Middle frontal gyrus (tissue), 1 donor: ENCODE measurements around the gene HNMT.

ENCODE experiments used
- DNase-seq: peaks from one replicate; pipeline ENCODE4 v3.0.0-alpha.2; 2015; ENCODE audit warnings: low spot score; ENCODE audit errors: extremely low spot score

Gene HNMT

DNA sequence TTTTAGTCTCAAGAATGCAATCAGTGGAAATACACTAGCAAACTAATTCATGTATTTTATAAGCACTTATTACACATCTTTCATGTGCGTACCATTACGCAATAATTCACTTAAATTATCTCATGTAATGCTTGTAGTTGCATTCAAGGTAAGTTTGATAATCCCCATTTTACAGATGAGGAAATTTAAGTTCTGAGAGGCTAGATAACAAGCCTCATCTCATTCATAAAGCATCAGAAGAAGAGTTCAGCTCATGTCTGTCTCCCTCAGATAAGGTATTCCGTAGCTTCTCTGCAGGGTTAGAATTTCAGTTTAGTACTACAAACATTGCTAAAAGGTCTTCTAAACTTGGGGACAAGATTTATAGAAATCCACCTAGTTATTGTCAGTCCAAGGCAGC is 47.8 kb downstream of the HNMT start:
- DNase-seq, result no peak

DNA sequence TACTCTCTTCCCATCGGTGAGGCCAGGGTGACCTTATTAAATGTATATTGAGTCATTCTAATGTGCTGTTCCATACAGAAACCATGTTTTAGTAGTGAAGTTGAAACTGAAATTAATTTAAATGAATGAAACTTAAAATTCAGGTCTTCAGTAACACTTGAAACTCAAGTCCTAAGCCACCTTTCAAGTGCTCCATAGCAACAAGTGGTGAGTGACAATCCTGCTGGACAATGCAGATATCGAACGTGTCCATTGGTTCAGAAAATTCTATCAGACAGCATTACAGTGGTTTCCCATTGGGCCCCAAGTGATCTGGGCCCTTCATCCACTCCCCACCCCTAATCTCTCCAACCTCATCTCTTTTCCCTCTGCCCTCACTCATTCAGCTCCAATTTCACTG is 48.7 kb downstream of the HNMT start:
- DNase-seq, result no peak

DNA sequence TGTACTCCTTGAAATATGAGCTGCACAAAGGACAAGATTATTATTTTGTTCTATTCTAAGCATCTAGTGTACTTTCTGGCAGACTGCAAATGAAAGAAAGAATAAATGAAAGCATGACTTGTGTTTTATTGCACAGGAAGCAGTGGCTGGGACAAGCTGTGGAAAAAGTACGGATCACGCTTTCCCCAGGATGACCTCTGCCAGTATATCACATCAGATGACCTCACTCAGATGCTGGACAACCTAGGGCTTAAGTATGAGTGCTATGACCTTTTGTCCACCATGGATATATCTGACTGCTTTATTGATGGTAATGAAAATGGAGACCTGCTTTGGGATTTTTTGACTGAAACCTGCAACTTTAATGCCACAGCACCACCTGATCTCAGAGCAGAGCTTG is 49.4 kb downstream of the HNMT start:
- DNase-seq, result no peak

DNA sequence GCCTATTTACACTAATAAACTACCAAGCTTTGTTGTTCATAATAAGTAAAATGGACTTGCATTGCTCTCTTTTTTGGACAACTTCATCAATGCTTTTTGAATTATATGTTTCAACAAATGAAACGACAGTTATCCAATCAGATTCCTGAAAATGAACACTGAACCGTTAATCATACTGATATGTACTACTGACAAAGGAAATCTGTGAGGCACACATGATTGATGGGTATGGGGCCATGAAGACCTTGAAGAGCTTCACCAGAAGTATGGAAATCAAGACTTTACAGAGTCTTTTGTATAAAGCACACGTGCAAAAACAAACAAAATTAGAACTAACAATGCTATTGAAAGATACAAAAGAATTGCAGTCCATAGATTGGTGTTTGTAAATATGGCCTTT is 51.2 kb downstream of the HNMT start:
- DNase-seq, result no peak

DNA sequence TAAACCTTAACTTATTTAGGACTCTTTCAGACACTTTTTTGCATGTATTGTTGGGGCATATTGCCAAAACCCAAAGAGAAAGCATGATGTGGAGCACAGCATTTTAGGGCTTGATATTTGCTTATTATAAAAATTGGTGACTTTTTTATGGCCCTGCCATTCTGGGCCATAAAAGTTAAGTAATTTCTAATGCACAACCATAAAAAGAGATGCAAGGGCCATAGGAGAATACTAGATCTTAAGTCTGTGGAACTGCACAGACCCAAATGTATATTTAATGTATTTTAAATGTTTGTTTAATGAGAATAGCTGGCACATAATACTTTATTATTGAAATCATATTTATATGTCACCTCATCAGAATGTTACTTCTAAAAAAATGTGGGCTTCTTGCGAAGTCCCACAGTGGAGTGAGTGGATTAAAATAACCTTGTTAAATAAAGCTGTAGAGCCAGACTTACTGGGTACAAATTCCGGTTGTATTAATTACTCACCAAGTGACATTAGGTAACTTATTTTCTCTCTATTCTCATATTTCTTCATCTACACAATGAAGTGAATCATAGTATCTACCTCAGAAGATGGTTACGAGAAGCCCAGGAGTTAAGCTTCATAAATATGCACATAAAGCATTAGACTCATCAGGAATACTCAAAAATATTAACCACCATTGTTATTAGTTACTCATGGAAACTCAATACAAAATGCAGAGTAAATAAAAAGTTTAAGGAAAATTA is 52.2 kb downstream of the HNMT start:
- no peak for DNase-seq

DNA sequence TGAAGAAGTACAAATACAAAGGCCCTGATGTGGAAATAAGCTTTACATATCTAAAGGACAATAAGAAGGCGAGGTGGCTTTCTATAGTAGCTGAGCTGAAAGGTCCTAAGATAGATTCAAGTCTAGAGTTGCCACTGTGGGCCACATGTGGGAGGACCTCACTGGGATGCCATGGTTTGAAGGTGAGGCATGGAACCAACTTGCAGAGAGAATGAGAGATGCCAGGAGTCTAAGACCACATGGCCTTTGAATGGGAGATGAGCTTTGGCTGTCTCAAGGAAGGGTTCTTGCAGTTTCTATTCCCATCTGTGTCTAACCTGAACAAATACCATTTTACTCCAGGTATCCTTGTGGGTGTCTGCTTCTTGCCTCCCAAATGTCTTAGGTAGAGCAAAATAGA is 53.6 kb downstream of the HNMT start:
- no peak for DNase-seq

DNA sequence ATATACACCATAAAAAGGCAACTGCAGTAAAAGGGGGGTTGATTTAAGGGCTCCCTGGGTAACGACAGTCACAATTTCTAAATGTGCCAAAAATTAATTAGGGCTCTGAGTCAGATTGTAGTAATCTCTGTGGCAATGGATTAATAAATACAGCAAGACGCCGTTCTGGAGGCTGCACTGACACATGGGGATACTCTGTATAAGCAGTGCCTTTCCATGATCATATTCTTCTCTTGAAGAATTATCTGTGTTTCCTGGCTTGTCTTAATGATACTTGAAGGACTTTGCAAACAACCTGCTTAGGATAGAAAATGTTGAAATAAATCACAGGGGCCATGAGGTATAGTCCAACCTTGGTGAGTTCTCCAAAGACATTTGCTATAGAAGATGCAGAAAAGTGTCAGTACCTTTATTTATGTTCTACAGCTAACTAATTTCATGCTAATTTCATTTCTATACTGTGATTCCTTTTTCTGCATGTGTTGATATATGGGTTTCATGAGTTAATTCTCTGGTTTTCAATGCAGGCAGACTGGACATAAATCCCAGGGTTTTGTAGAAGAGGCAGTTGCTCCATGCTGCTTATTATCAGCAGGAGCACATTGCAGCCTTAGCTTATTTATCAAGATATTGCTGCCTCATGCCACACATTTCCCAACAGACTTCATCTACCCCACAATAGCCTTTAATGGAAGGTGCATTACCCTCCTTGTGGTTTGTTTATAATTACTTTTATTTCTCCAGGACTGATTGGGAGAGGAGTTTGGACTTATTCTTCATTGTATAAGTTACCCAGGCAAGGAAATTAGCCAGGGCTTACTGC is 54.8 kb downstream of the HNMT start:
- DNase-seq, result no peak

DNA sequence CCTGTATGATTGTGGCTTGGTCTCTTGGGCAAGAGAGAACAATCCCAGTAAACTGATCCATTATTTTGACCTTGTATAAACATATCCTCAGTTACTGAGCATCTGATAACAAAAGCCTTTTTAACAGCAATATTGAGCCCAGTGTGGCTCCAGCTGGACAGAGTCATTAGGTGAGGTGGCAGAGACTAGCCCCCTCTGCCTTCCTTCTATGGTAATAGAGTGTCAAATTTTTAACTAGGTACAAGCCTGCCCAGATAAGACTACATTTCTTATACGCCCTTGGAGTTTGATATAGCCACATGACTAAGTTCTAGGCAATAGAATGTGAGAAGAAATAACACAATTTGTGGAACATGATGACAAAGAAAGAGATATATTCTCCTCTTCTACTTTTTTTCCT is 56.2 kb downstream of the HNMT start:
- no peak for DNase-seq

DNA sequence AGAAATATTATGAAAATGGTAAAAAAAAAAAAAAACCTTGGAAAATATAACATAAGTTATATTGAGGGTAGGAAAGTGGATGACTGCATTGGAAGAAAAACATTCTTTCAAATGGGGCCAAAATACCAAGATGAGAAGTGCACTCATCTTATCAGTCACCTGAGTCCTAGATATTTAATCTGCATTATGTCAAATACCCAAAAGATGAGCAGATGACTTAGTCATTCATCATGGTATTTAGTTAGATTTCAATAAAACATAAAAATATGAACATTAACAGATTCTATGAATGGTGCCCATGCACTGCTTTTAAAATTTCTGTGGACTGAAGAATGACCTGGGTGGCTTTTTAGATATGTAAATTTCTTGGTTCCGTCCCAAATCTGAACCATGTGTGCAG is 56.9 kb downstream of the HNMT start:
- DNase-seq, result no peak

DNA sequence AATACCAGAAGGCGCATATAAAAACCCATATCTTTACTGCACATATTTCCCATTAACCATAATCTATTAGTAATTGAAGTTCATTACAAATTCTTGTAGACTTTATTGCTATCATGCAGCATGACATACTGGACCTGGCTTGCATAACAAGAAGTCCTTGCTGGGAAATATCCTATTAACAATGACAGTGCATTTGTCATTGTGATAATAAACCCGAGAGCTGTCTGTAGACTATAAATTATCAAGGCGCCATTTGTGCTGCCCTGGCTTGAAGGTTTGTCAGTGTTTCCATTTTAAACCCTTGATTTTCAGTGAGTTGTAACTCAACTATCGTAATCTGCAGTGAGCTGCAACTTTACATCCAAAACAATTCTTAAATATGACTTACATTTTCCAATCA is 59.0 kb downstream of the HNMT start:
- no peak for DNase-seq

DNA sequence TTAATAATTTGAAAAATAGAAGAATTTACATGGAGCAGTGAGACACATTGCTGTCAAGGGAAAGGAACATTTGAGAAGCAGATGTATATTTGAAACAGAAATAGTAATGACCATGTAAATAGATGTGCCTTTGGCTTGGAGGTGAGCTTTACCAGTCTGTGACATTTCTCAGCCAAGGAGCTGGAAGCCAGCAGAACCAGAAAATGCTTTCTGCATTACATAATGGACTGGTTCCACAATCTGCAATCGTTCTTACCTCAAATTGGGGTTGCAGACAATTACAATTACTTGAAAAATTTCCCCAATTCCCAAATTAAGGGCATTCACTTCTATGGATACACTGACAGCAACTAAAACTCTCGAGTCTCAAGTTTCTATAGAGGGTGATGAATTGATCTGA is 59.7 kb downstream of the HNMT start:
- no peak for DNase-seq

DNA sequence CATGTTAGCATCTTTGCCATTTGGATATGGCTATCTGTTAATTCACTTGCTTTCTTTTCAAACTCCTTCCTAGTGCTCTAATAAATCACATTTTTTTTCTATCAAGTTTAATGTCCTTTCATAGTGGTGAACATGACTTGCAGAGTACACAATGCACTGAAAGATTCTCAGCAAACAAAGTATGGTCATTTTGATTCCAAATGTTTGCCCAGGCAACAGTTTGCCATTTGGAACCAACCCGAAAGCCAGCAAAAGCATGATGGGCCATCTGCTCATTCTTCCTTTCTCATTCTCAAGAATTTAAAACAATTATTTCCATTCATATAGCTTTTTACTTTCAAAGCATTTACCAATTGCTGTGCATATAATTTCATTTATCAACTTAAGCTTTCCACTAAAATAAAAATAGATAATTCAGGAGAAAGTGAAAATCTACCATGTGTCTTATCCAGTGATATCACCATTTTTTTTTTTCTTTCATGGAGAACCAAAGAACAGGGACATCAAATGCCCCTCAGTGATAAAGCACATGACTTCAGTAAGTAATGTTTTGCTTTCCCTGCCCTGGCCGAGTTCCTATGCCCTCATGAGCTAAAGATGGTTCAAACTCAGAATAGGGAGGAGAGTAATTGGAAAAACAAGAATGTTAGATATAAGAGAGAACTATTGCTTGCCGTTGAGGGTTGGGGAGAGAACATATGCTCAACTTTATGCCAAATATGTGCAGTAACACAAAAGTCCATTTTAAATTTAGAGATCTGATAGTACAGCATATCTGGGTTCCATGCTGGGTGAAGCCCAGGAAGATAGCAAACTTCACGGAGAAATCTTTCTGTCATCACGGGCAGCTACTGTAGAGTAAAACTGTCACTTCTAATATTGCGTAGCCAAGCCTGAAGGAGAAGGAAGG is 62.1 kb downstream of the HNMT start:
- DNase-seq, result no peak

DNA sequence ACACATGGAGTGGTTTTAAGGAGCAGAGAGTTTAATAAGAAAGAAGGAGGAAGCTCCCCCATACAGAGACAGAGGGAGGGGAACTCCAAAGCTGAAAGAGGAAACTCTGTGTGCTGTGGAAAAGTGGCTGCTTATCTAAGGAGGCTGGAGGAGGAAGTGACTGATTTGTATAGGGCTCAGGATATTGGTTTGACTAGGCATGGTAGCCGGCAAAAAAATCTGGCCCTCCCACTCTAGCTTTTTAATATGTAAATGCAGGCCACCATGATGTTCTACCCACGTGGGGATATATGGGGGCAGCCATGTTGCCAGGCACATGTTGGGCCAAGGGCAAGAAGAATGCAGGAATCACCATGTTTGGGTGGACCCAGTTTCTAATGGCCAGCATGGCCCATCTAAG is 64.3 kb downstream of the HNMT start:
- no peak for DNase-seq

DNA sequence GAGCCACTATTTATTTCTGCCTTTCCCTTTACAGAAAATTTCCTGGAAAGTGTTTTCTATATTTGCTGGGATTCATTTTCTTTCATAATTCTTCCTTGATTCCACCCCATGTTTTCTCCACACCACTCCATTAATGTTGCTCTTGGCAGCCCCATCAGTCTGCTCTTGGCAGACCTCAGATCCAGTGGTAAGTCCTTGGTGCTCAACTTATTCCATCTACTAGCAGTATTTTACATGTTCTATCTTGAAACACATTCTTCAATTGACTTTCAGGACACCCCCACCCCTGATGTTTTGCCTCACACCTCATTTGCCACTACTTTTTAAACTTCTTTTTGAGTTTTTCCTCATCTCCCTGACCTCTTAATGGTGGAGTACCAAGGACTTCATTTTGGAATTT is 65.0 kb downstream of the HNMT start:
- no peak for DNase-seq

DNA sequence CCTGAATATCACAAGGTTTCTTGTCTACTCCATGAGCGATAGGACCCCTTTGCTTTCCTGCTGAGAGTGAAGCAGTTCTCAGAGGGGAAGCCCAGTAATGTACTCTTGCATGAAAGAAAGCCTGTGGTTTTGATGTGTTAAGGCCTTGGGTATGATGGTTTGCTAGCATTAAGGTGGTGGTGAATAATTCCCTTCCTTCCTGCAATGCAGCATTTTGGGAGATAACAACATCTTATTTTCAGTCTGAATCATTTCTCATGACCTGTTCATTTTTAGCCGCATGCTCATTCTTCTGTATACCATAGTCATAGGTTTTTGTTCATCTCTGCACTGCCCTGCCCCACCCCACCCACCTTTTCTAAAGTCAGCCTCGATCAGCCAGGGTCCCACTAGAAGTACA is 66.2 kb downstream of the HNMT start:
- no peak for DNase-seq

DNA sequence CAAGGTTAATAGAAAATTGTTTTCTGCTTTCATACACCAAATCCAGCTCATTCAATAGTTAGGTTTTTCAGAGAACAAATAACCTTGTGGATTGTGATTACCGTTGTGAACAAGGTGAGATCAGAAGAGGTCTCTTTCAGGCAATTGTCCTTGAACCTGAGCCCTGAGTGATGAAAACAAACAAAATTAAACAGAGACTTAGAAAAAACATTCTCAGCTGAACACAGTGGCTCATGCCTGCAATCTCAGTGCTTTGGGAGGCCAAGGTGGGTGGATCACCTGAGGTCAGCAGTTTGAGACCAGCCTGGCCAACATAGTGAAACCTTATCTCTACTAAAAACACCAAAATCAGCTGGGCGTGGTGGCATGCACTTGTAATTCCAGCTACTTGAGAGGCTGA is 68.1 kb downstream of the HNMT start:
- no peak for DNase-seq

DNA sequence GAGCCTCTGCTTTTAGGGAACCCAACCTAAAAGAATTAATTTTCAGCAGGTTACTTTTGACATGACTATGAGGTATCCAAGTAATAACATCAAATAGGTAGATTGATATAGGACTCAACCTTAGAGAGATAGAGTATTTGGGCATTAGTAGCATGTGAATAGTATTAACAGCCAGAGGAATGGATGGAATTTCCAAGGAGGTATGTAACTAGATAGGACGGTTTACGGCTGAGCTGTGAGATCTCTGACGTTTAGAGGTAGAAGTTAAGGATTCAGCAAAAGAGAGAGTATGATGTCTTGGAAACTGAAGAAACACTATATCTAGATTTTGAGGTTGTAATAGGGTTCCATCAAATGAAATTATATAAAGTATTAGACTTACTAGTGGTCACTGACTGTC is 70.3 kb downstream of the HNMT start:
- DNase-seq, result no peak

DNA sequence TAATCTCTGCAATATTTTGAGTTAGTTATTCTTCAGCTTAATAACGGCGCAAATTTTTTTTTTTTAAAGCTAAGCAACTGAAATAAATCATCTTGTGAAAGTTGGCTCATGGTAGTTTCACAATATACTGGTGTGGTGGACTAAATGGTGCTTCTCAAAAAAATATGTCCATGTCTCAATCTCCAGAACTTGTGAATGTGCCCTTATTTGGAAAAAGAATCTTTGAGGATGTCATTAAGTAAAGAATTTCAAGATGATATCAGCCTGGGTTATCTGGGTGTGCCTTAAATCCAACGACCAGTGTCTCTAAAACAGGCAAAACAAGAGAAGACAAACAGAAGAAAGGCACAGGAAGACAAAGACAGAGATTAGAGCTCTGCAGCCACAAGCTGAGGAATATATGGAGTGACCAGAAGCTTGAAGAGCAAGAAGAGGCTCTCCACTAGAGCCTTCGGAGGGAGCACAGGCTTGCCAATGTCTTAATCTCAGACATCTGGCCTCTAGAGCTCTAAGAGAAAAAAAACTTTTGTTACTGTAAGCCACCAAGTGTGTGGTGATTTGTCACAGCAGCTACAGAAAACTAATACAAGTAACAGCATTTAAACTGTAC is 71.4 kb downstream of the HNMT start:
- no peak for DNase-seq

DNA sequence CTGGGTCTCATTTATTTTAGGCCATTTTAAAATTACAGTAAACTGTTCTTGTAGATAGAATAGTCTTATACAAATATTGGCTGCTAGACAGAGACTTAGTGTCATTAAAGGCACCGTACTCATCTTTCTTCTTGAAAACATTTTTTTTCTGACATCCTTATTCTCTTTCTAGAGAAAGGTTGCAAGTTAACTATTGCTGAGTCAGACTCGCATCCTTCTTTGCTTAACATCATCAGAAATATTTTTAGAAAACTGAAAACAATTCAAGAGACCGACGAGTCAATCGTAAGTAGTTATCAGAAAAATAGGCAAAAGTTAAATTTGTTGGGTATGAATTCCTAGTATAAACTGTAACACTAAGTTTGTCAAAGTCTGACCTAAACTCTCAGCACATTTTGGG is 72.2 kb downstream of the HNMT start:
- no peak for DNase-seq

DNA sequence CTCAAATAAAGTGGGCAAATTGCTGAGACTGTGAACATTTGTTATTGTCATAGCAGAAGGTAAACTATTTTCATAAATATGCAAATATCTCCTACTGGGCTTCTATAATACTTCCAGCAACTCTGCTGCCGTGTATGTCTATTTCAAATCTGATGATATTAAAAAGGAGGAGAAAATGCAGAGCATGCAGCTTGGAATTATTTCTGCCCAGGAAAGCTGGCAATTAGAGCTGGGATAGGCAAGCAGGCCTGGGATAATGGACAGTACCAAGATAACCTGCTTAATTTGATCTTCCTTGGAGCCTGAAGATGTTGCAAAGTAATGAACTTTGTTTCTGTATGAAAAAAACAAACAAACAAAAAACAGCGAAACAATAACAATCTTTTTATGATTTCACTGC is 72.8 kb downstream of the HNMT start:
- DNase-seq, result no peak

DNA sequence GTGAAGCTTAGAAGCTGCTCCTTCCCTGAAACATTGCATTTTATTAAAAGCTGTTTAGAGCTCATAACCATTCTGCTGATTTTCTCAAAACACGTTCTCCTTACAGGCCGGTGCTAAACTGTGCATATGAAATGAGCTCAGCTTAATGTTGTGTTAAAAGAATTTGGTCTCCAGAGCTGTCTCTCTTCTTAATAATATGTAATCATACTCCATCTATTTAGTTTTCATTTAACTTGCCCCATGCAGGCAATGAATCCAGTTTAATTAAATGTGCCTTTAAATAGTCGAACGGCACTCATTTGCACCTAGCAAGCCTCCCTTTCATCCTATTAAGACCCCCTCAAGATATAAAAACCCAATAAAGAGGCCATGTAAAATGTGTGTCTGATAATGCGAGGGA is 76.3 kb downstream of the HNMT start:
- no peak for DNase-seq

DNA sequence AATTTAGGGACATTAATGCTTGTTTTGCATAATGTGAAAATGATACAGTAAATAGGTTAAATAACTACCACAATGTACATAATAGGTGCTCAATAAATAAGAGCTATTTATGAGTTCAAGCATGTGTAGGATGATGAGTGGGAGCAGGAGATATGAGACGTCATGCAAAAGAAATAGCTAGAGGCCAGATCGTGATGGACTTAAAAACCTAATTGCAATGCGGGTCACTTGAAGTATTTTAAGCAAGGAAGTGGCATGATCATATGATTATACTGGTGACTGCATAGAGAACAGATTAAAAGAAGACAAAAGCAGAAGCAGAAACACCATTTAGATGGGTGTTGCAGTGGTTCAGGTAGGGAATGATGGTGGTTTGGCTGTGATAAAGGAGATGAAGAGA is 78.0 kb downstream of the HNMT start:
- DNase-seq, result no peak
